HepG2 (cell line): ENCODE measurements around the gene ETV6.
"Not testable (repeated sequence)": the region's sequence is repeated elsewhere in the genome, so short reads cannot be mapped to it uniquely, and the experiment has no call there.

Source experiments
- CTCF ChIP-seq: sonication (generic); formaldehyde crosslinking; IDR thresholded peaks from 2 replicates; pipeline ENCODE4 v1.5.0; 2020; ENCODE audit warnings: mild to moderate bottlenecking, missing genetic modification reagents, moderate library complexity
- JUN ChIP-seq: sonication (generic); formaldehyde crosslinking; IDR thresholded peaks from 2 replicates; pipeline ENCODE4 v1.4.0; 2020; ENCODE audit warnings: mild to moderate bottlenecking, missing genetic modification reagents
- MLX ChIP-seq: IDR thresholded peaks from 2 replicates; pipeline ENCODE4 v1.6.1; 2016
- PREB ChIP-seq: sonication (generic); formaldehyde crosslinking; IDR thresholded peaks from 2 replicates; pipeline ENCODE4 v1.4.0; 2020; ENCODE audit warnings: missing genetic modification reagents
- RNF219 ChIP-seq: sonication (generic); formaldehyde crosslinking; IDR thresholded peaks from 2 replicates; pipeline ENCODE4 v1.5.0; 2020; ENCODE audit warnings: mild to moderate bottlenecking, missing genetic modification reagents
- USF2 ChIP-seq, 2 experiments: sonication (generic) in 1 of 2; formaldehyde crosslinking in 1 of 2; IDR thresholded peaks; 2 replicates each; pipeline versions ENCODE4 v1.5.1 to v1.6.1; 2011 to 2020; ENCODE audit warnings: borderline replicate concordance in 1 of 2, low read depth in 1 of 2, low read length in 1 of 2, mild to moderate bottlenecking in 1 of 2, missing genetic modification reagents in 1 of 2, moderate library complexity in 1 of 2
- ZNF121 ChIP-seq: sonication (generic); formaldehyde crosslinking; IDR thresholded peaks from 2 replicates; pipeline ENCODE4 v1.5.0; 2020; ENCODE audit warnings: mild to moderate bottlenecking, missing genetic modification reagents

- not testable (repeated sequence) for TF ChIP-seq JUN; MLX (CRISPR knock-in tag); CTCF (CRISPR knock-in tag); ZNF121 (CRISPR knock-in tag); USF2 (IDR thresholded peaks at IDR 0.05; ENCODE audit: low read depth, low read length); USF2 (CRISPR knock-in tag; IDR thresholded peaks at IDR 0.05; ENCODE audit: borderline replicate concordance); PREB (CRISPR knock-in tag); RNF219 (CRISPR knock-in tag)
Measured at GRCh38 chr12:11909406-11909805, 259.9 kb downstream of the ETV6 start.
